GM23248 (cell line): Measurements from ENCODE around the gene DHH.

ENCODE experiments used
- EZH2 ChIP-seq: fragments of 200-600 bp; sonication (generic); IDR thresholded peaks from 2 replicates; pipeline ENCODE4 v1.6.1; 2018; ENCODE audit warnings: antibody characterized with exemption, mild to moderate bottlenecking; ENCODE audit not compliant: insufficient read depth, poor library complexity, severe bottlenecking
- EZH2phosphoT487 ChIP-seq: fragments of 200-600 bp; sonication (generic); IDR thresholded peaks from 2 replicates; pipeline ENCODE4 v1.6.1; 2018; ENCODE audit warnings: antibody characterized with exemption, moderate library complexity, mild to moderate bottlenecking, low read depth; ENCODE audit not compliant: insufficient read depth

DNA sequence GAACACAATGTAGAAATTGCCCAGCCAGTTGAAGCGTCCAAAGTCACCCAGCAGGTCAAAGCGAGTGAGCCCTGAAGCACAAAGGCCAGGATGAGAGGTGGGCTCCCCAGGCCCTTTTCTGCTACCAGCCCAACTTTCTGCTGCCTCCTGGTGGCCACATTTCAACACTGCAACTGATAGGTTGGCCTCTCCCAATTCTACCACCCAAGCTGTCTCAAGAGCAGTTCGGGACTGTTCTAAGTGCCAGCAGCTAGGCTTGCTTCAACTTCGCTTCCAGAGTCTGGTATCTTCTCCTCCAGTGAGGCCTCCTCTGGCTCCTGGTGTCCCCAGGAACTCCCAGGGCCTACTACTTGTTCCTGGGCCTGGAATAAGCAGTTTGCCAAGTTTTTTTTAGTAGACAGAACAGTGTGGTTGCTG, 3.4 kb upstream of the DHH start:
- no peak for TF ChIP-seq EZH2
- no peak for TF ChIP-seq EZH2phosphoT487
